GM19193 (cell line): ENCODE data around the gene AMPD2.
A peak's percentile ranks its signal among the peaks of the same experiment; 100 is the strongest.

Experiments used
- POLR2A ChIP-seq: IDR thresholded peaks from 4 replicates; pipeline ENCODE4 v1.6.1; 2011; ENCODE audit not compliant: insufficient read depth, insufficient read length; ENCODE audit errors: extremely low read depth

AMPD2 gene

DNA sequence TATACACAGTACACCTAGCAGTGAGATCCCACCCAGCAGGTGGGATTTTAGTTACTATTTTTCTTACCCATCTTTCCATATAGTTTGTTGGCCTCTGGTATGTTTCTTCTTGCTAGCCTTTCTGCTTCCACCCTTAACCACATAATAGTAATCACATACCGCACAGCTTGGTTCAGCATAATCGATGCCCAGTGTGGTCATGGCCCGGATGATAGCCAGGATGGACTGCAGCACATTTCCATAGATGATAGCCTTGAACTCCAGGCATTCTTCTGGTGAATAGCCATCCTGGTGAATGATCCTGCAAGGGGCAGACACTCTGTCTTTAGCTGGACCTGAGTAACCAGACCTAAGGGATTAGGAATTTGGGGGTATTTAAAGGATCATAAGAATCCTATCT lies 9.8 kb upstream of the AMPD2 start:
- no peak for TF ChIP-seq POLR2A

DNA sequence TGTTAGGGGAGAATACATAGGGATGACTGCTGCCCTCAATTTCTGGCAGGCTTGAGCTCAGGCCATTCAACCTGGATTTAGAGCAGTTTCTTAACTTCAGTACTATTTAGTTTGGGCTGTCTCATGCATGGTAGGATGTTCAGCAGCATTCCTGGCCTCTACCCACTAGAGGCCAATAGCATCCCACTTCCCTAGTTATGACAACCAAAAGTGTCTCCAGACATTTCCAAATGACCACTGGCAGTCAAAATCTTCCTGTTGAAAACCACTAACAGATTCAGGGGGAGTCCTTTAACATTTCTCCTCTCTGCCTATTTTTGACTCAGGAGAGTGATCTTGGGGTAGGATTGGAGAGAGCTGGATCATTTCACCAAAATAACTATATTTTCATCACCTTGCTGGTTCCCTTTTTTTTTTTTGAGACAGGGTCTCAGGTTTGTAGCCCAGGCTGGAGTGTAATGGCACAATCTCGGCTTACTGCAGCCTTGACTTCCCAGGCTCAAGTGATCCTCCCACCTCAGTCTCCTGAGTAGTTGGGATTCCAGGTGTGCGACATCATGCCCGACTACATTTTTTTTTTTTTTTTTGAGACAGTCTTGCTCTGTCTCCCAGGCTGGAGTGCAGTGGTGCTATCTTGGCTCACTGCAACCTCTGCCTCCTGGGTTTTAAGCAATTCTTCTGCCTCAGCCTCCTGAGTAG lies 8.9 kb upstream of the AMPD2 start:
- no peak for TF ChIP-seq POLR2A

DNA sequence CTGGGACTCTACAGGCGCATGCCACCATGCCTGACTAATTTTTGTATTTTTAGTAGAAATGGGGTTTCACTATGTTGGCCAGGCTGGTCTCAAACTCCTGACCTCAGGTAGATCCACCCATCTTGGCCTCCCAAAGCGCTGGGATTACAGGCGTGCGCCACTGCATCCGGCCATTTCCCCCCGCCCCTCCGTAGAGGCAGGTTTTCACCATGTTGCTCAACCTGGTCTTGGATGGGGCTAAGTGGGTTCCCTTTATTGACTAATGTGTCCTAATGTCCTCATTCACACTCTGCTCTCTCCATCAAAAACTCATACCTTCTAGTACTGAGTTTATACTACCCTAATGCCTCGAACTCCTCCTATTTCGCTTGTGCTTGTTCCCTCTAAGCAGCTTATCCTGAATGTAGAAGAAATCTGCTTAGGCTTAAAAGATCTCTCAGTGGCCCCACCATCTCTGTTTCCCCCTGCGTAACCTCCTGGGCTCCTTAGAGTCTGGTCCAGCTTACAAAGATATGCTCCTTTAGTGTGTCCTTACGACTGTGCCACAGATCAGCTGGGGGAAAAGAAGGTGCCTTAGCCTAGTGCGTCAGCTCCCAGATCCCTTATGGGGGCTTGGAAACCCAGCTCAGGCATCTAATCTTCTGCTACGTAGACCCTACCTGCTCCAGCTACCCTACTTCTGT lies 8.2 kb upstream of the AMPD2 start:
- TF ChIP-seq POLR2A, result no peak

DNA sequence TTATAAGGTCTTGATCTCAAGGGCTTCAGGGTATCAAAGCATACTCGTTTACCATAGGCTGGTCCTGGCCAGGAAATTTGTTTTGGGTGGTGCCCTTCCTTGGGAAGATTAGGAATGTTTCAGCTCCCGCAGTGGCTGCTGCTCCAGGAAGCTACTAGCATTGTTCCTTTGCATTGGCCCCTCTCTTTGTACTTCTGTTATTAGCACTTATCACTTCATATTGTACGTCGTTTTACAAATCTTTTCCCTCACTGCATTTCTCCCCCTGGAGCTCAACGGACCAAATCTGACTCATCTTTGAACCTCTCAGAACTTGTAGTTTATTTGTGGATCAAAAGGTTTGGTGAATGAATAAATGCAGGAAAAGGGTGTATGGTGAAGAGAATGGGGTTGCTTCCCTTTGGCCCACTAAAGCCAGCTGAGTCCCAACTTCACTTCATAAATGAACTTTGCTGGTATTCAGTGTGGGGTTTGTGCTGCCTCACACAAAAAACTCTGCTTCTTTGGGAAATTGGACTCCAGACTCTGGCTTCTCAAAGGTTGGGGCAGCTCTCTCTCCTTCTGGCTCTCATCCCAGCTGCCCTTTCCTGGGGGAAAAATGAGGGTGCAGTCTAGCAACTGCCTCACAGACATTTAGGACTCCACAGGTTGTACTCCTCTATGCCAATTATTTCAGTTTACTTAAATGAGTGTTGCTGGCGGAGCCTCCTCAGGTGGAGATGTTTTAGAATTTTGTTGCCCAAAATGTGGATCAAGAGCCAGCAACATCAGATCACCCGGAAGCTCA lies 6.1 kb upstream of the AMPD2 start:
- TF ChIP-seq POLR2A, result no peak

DNA sequence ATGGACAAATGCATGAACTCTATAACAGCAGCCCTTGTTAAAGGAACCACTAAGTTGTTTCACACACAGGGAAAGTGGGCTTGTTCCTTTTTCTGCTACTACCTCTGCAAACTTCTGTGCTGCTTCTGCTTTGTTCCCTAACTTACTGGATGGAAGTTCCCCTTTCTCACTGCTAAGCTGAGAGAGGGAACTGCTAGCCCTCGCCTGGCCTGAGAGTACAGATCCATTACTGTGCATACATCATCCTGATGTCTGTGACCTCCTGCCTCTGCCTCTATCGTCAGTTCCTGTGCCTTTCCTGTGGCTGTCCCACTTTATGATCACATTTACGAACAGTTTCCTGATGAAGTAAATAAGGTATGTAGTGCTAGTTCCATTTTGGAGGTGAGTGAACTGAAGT lies 3.8 kb upstream of the AMPD2 start:
- no peak for TF ChIP-seq POLR2A

DNA sequence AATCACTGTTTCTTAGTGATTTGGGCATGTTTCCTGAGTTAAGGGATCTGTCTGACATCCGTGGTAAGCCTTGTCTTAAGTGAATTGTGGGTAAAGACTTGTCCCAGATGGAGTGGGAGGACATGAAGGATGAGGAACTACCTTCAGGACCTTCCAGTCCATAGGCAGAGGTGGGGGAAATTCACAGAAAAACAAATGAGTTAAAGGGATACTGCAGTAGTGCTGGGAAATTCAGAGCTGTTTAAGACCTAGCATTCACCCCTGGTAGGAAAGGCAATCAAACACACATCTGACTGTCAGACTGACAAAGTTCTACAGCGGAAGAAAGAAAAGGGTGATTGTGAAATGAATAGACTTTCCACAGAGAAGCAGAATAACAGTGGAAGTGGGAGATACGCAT lies 3.2 kb upstream of the AMPD2 start:
- TF ChIP-seq POLR2A, result no peak

DNA sequence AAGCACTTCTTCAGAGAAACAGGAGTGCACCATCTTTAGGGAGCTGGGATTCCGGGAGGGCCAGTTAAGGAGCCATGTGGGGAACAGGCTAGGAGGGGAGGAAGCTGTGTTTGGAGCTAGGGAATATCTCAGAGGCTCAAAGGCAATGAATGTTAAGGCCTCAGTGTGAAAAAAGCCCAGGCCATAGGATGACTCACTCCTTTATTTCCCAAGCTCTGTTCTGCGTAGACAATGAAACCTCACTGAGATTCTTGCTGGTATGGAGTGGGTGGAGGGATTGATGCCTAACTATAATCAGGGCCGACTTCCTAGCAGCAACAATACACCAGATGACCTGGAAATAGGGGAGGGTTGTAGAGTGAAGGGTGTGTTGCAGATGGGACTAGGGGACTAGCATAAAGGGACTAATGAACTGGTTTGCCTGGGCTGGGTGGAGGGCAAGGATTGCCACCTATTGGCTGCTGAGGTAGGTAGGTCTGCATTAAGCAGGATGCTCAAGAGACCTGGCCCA lies 2.3 kb upstream of the AMPD2 start:
- TF ChIP-seq POLR2A, result no peak

DNA sequence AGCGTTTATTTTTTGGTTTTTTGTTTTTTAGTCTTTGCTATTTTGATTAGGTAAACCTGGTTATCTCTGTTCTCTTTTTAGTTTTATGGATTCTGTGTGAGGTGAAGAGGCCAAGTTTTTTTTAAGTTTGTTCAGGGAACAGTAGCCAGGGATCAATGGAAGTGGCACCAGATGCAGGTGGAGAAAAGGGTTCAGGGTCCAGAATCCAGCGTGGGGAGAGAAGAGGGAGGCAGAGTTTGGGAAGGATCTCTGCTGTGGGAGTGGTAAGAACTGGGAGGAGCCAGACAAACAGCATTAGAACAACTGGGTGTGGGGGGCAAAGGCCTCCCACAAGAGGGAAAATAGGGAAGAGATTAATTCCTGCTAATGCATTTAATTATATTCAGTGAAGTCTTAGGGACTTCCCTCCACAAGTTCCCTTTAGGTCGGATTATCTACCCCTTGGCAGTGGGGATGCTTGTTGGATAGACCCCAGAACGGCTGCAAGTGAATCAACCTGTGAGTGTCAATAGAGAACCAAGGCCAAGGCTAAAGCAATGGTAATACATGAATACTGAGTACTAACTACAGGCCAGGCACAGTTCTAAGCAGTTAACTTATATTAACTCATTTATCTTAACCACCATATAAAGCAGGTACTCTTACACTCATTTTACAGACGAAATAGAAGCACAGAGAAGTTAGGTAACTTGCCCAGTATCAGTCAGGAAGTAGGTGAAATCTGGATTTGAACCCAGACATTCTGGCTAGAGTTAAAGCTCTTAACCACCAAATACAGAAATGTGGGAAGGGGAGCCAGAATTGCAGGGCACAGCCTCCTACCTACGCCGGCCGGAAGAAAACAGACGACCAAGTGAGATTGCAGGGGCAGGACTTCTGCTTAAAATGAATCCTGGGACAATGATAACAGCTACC lies 719 bp upstream of the AMPD2 start:
- TF ChIP-seq POLR2A, result no peak

DNA sequence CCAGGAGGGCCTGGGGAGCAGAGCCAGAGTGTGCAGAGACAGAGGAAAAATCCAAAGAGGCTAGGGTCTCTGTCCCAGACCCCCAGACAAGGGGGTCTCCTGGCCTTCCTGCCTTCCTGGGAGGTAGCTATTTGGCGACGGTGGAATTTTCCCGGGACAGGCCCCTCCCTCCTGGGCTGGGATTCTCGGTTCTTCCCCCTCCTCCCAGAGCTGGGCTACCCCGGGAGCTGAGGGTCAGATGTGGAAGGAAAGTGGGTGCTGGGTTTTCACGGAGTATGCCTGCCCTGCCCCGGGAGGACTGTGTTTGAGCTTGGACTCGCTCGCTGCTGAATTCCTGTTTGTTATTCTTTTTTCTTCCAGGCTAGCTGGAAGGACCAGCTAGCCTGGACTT lies 759 bp downstream of the AMPD2 start:
- no peak for TF ChIP-seq POLR2A

DNA sequence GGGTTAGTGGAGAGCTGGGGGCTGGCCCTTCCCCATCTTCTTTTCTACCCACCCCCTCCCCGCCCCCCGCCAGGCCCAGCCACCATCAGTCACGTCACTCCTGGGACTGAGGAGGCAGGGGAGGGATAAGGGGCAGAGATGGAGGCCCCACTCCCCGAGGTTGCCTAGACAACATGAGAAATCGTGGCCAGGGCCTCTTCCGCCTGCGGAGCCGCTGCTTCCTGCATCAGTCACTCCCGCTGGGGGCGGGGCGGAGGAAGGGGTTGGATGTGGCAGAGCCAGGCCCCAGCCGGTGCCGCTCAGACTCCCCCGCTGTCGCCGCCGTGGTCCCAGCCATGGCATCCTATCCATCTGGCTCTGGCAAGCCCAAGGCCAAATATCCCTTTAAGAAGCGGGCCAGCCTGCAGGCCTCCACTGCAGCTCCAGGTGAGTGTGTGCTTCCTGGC lies 1.2 kb downstream of the AMPD2 start:
- peak; percentile 46 for TF ChIP-seq POLR2A

DNA sequence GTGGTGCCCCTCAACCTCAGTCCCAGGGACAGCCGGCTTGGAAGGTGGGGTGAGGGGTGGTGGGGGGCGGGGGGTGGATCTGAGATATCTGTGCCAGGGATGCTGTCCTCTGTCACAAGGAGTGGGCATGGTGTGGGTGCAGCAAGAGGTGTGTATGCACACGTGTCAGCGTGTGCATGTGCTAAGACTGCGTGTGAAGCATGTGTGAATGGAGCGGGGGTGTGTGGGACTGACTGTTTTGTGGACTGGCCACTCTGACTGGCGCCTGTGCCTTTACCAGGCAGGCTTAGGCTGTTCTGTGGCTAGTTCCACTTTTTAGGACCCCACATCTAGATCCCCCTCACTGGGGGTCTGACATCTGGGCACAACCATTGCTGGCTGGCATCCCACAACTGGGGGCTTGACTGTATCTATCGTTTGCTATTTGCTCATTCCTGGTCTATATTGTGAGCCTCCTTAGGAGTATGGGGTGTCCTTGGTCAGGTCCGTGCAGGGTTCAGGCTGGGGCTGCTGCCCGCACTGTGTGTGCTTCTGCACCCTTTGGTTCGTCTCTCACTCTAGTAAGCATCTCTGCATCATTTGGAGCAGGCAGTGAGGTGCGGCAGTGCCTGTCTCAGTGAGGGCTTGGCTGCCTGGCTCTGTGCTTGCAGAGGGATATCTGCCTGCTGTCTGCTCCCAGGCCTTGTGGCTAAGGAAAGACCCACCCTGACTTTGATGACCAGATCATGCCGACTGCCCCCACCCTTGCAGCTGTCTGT lies 1.9 kb downstream of the AMPD2 start:
- no peak for TF ChIP-seq POLR2A

DNA sequence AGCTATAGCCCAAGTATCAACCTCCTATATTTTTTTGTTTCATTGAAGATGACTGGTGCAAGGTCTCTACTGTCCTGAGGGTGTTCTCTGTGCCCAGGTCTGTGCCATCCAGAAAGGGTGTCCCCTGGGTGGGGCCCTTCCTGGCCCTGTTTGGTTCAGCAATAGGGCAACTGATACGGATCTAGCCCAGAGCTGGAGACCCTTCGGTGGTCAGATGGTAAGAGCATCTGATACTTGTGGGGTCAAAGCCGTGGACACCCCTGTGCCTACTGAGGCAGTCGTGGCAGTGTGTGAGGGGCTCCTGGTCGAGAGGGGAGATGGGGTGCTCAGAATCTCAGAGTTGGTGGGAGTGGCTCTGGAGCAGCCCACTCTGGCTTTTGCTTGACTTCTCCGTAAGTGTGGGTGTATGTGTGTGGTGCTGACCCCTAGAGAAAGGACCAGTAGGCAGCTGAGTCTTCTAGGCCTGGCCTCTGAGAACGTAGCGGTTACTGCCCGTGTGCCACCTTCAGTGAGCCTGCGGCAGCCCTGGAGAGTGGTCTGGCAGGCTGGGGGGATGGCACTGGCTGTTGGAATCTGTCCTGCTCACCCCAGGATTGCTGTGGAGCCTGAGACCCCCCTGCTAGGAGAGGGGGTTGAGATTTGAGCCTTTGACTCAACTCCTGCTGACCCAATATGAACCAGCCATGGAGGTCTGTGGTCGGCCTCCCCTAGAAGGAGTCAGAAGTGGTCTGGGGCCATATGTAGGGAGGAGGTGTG lies 2.7 kb downstream of the AMPD2 start:
- no peak for TF ChIP-seq POLR2A

DNA sequence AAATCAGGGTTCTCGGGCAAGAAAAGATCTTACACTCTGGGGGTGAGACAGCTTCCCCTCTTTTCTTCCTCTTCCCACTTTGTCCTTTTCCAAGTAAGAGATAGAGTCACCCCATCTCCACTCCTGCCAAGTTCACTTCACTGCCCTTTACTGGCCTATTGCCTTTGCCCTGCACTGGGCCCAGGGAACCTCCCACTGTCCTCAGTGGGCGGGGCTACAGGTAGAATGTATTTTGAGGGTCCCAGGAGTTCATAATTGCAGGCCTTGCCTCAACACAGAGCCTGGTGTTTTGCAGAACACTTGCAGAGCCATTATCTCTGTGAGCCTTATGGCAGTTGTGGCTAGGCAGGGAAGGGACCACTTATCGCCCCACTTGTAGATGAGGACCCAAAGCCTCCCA lies 3.3 kb downstream of the AMPD2 start:
- TF ChIP-seq POLR2A, result no peak
